A549 (cell line): ENCODE measurements around the gene PLA2G4F. TPM values are rescaled to one million over a fixed set of nuclear protein-coding genes. Genes with fewer than 3 reads are reported as not detected.

Experiments used
- ATAC-seq, 2 experiments: fragments of 200-7000 bp in 1 of 2; fragments of >200 bp in 1 of 2; cut with Nextera tagmentation in 1 of 2; cut with Tn5 transposase in 1 of 2; 3 replicates each; pipeline versions ENCODE4 v1.8.0 to v1.9.1; 2018 to 2020; ENCODE audit warnings: mild to moderate bottlenecking in 1 of 2, moderate library complexity in 1 of 2
- CTCF ChIA-PET: fragments of 300-600 bp; sonication (Branson Sonifier 250); formaldehyde crosslinking; extraction: SDS; loops from one replicate; lab custom pipeline; 2021; ENCODE audit warnings: antibody characterized with exemption, inconsistent platforms; lab: Yijun Ruan, JAX
- POLR2A ChIA-PET: fragments of 350-600 bp; formaldehyde crosslinking; extraction: SDS; loops from one replicate; lab custom pipeline; 2021; ENCODE audit warnings: antibody characterized with exemption, inconsistent platforms; lab: Yijun Ruan, JAX
- DNase-seq, 2 experiments: peaks; one replicate each; pipeline versions ENCODE4 v3.0.0 to v3.0.0-alpha.2; 2011 to 2016; ENCODE audit warnings: low read depth in 1 of 2, low spot score in 1 of 2
- FAIRE-seq: peaks from 2 replicates; lab custom pipeline; 2011; peaks lifted over from hg19 to GRCh38; lab: Jason Lieb, UNC
- H3K27ac ChIP-seq, 2 experiments: fragments of >200 bp; sonication (Bioruptor Twin); formaldehyde crosslinking; 3 replicates each; pipeline ENCODE4 v1.5.1; 2016 to 2017
- H3K4me1 ChIP-seq: fragments of >200 bp; sonication (Bioruptor Twin); formaldehyde crosslinking; 3 replicates; pipeline ENCODE4 v1.6.1; 2016
- H3K4me2 ChIP-seq: fragments of >200 bp; sonication (Bioruptor Twin); formaldehyde crosslinking; 3 replicates; pipeline ENCODE4 v1.6.1; 2016
- H3K4me3 ChIP-seq: fragments of >200 bp; sonication (Bioruptor Twin); formaldehyde crosslinking; 3 replicates; pipeline ENCODE4 v1.5.1; 2016
- H3K9me3 ChIP-seq: fragments of >200 bp; sonication (Bioruptor Twin); formaldehyde crosslinking; 3 replicates; pipeline ENCODE4 v1.6.1; 2016
- BHLHE40 ChIP-seq: IDR thresholded peaks from 2 replicates; pipeline ENCODE4 v1.6.1; 2012; ENCODE audit warnings: low read depth, low read length, inconsistent platforms
- CBX8 ChIP-seq: fragments of 200-600 bp; sonication (generic); IDR thresholded peaks from 2 replicates; pipeline ENCODE4 v1.6.1; 2016
- CHD2 ChIP-seq: fragments of 150-350 bp; IDR thresholded peaks from 2 replicates; pipeline ENCODE4 v1.6.1; 2014; ENCODE audit warnings: low read length; ENCODE audit not compliant: partially characterized antibody
- EP300 ChIP-seq, 2 experiments: fragments of >200 bp; sonication (Bioruptor Twin); formaldehyde crosslinking; IDR thresholded peaks; 2 replicates in 1 of 2; 3 replicates in 1 of 2; pipeline ENCODE4 v1.6.1; 2016 to 2017
- ESRRA ChIP-seq: fragments of 150-350 bp; IDR thresholded peaks from 2 replicates; pipeline ENCODE4 v1.6.1; 2014; ENCODE audit warnings: mild to moderate bottlenecking, low read length, borderline replicate concordance
- FOSL2 ChIP-seq, 2 experiments: fragments of 450-650 bp in 1 of 2; fragments of >200 bp in 1 of 2; sonication (Bioruptor Twin) in 1 of 2; formaldehyde crosslinking; IDR thresholded peaks; 2 replicates each; pipeline versions ENCODE4 v1.5.0 to v1.6.1; 2016 to 2020; ENCODE audit warnings: mild to moderate bottlenecking in 1 of 2, moderate library complexity in 1 of 2
- FOXS1 ChIP-seq: fragments of 250-450 bp; sonication (Bioruptor Pico); IDR thresholded peaks from 2 replicates; pipeline ENCODE4 v1.5.0; 2020; ENCODE audit warnings: mild to moderate bottlenecking, moderate library complexity
- HDAC2 ChIP-seq: fragments of 200-600 bp; sonication (generic); IDR thresholded peaks from 2 replicates; pipeline ENCODE4 v1.6.1; 2016
- JUNB ChIP-seq: fragments of >200 bp; sonication (Bioruptor Twin); formaldehyde crosslinking; IDR thresholded peaks from 2 replicates; pipeline ENCODE4 v1.6.1; 2016
- KDM1A ChIP-seq: fragments of 200-600 bp; sonication (generic); IDR thresholded peaks from 2 replicates; pipeline ENCODE4 v1.6.1; 2016; ENCODE audit warnings: low read depth, mild to moderate bottlenecking
- KDM5A ChIP-seq: fragments of 200-600 bp; sonication (generic); IDR thresholded peaks from 2 replicates; pipeline ENCODE4 v1.6.1; 2016; ENCODE audit warnings: antibody characterized with exemption, mild to moderate bottlenecking
- MAFK ChIP-seq: fragments of 450-650 bp; IDR thresholded peaks from 2 replicates; pipeline ENCODE4 v1.6.1; 2014; ENCODE audit not compliant: partially characterized antibody
- MAZ ChIP-seq: fragments of 150-350 bp; IDR thresholded peaks from 2 replicates; pipeline ENCODE4 v1.6.1; 2014; ENCODE audit warnings: antibody characterized with exemption, low read depth, low read length, borderline replicate concordance
- MYC ChIP-seq: IDR thresholded peaks from 2 replicates; pipeline ENCODE4 v1.6.1; 2012; ENCODE audit warnings: mild to moderate bottlenecking, inconsistent platforms, low read length, improper control_type of control experiment, borderline replicate concordance
- NR3C1 ChIP-seq: fragments of >200 bp; sonication (Bioruptor Twin); formaldehyde crosslinking; IDR thresholded peaks from 3 replicates; pipeline ENCODE4 v1.6.1; 2017
- RAD21 ChIP-seq, 2 experiments: fragments of >200 bp in 1 of 2; sonication (Bioruptor Twin) in 1 of 2; formaldehyde crosslinking in 1 of 2; IDR thresholded peaks in 1 of 2; conservative IDR thresholded peaks in 1 of 2; 2 replicates in 1 of 2; 3 replicates in 1 of 2; pipeline ENCODE4 v1.6.1; 2012 to 2018; ENCODE audit warnings: inconsistent platforms in 1 of 2
- RARB ChIP-seq: fragments of 250-450 bp; sonication (Bioruptor Pico); IDR thresholded peaks from 2 replicates; pipeline ENCODE4 v1.8.0; 2021; ENCODE audit warnings: mild to moderate bottlenecking, moderate library complexity
- RCOR1 ChIP-seq: fragments of 150-350 bp; IDR thresholded peaks from 2 replicates; pipeline ENCODE4 v1.6.1; 2014; ENCODE audit warnings: antibody characterized with exemption, low read length, low read depth
- RNF2 ChIP-seq: fragments of 200-600 bp; sonication (generic); IDR thresholded peaks from 2 replicates; pipeline ENCODE4 v1.6.1; 2016; ENCODE audit warnings: low read depth, mild to moderate bottlenecking, antibody characterized with exemption, moderate library complexity, borderline replicate concordance
- SREBF2 ChIP-seq: fragments of 450-650 bp; IDR thresholded peaks from 2 replicates; pipeline ENCODE4 v1.6.1; 2014; ENCODE audit warnings: mild to moderate bottlenecking, moderate library complexity
- TFCP2L1 ChIP-seq: fragments of 250-450 bp; sonication (Bioruptor Pico); IDR thresholded peaks from 2 replicates; pipeline ENCODE4 v1.5.0; 2021; ENCODE audit warnings: mild to moderate bottlenecking
- TP53 ChIP-seq: fragments of 250-450 bp; sonication (Bioruptor Pico); IDR thresholded peaks from 2 replicates; pipeline ENCODE4 v1.5.0; 2021; ENCODE audit warnings: mild to moderate bottlenecking, moderate library complexity
- WGBS: methylation state at CpG from one replicate; pipeline ENCODE4 v1.1.6; 2017; ENCODE audit errors: missing lambda C conversion rate; 5-methylcytosine and 5-hydroxymethylcytosine counted together
- polyA plus RNA-seq, 4 experiments: library from polyadenylated mRNA; depleted of rRNA in 3 of 4; stranded (reverse); fragments of >200 nt; fragmentation: RNase III in 1 of 4; extraction: RNeasy Plus Mini Kit Qiagen cat#74134 plus additional on column Dnase treatment in 1 of 4; gene quantifications; 2 replicates in 3 of 4; 3 replicates in 1 of 4; pipeline ENCODE4 v1.2.3, GENCODE V29; 2011 to 2017
- TF ChIP-seq, protein P1 (sequence below): IDR thresholded peaks from 2 replicates; pipeline ENCODE4 v1.6.1; 2012
- TF ChIP-seq, protein P2 (sequence below): fragments of 250-450 bp; sonication (Bioruptor Pico); IDR thresholded peaks from 2 replicates; pipeline ENCODE4 v1.5.0; 2020; ENCODE audit warnings: low read depth, mild to moderate bottlenecking, moderate library complexity
- TF ChIP-seq, protein P3 (sequence below): IDR thresholded peaks from 2 replicates; pipeline ENCODE4 v1.6.1; 2012
- TF ChIP-seq, protein P4 (sequence below): fragments of >200 bp; sonication (Bioruptor Twin); formaldehyde crosslinking; IDR thresholded peaks from 2 replicates; pipeline ENCODE4 v1.6.1; 2016
- TF ChIP-seq, protein P5 (sequence below): fragments of 150-350 bp; IDR thresholded peaks from 2 replicates; pipeline ENCODE4 v1.6.1; 2014; ENCODE audit warnings: low read depth, mild to moderate bottlenecking, low read length

PLA2G4F gene
- polyA plus RNA-seq, 2 of the 4 experiments (the other 2 are of a cell fraction): not detected

DNA sequence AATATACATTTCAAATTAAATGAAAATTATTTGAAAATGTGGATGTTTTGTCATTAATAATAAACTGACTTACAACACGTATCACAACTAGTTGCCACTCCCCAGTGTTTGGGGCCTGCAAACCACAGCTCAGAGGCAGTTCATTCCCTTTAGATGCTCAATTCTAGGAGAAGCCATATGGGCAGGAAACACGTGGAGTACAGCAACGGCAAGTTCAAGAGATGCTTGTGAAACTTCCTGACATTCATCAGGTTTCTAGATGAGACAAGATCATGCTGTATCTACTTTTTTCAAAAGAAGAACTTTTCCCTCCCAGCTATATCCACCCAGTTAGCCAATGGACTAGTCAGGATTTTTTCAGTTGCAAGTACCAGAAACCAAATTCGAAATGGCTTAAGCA is 44.5 kb downstream of the PLA2G4F start:
- H3K9me3 ChIP-seq: 0 out of 3 replicates have a peak, but pooled peaks cover 3% of the 10 kb centered on the region
- ATAC-seq (no peak), DNase-seq (no peak), FAIRE-seq (no peak)
- ChIA-PET POLR2A (no interaction called here), CTCF (interaction anchor here (0.6 to 2.4 kb wide), 3 partner anchors 26 to 362 kb away, joined by 3 to 8 read pairs (median 4); no protein-coding TSS in a partner anchor)
- no peak overlapping the region for H3K4me2 ChIP-seq
- H3K27ac ChIP-seq: no peak overlapping the region
- no peaks in the 10 kb centered on the region for H3K4me1 ChIP-seq
- no peak overlapping the region for H3K4me3 ChIP-seq
- TF ChIP-seq, protein P1, sequence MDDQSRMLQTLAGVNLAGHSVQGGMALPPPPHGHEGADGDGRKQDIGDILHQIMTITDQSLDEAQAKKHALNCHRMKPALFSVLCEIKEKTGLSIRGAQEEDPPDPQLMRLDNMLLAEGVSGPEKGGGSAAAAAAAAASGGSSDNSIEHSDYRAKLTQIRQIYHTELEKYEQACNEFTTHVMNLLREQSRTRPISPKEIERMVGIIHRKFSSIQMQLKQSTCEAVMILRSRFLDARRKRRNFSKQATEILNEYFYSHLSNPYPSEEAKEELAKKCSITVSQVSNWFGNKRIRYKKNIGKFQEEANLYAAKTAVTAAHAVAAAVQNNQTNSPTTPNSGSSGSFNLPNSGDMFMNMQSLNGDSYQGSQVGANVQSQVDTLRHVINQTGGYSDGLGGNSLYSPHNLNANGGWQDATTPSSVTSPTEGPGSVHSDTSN: no peak
- TF ChIP-seq MAFK: no peak
- no peak for TF ChIP-seq TFCP2L1 (CRISPR knock-in tag)
- TF ChIP-seq, protein P2, sequence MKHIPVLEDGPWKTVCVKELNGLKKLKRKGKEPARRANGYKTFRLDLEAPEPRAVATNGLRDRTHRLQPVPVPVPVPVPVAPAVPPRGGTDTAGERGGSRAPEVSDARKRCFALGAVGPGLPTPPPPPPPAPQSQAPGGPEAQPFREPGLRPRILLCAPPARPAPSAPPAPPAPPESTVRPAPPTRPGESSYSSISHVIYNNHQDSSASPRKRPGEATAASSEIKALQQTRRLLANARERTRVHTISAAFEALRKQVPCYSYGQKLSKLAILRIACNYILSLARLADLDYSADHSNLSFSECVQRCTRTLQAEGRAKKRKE (CRISPR knock-in tag): no peak
- TF ChIP-seq, protein P3, sequence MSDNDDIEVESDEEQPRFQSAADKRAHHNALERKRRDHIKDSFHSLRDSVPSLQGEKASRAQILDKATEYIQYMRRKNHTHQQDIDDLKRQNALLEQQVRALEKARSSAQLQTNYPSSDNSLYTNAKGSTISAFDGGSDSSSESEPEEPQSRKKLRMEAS: no peak
- TF ChIP-seq RARB (CRISPR knock-in tag): no peak
- no peak for TF ChIP-seq EP300 (IDR thresholded peaks at IDR 0.05)
- TF ChIP-seq CHD2: no peak
- no peak for TF ChIP-seq SREBF2
- no peak for TF ChIP-seq NR3C1
- no peak for TF ChIP-seq FOXS1 (CRISPR knock-in tag)
- 53% methylated on average over 4 of the region's 4 CpGs for WGBS

DNA sequence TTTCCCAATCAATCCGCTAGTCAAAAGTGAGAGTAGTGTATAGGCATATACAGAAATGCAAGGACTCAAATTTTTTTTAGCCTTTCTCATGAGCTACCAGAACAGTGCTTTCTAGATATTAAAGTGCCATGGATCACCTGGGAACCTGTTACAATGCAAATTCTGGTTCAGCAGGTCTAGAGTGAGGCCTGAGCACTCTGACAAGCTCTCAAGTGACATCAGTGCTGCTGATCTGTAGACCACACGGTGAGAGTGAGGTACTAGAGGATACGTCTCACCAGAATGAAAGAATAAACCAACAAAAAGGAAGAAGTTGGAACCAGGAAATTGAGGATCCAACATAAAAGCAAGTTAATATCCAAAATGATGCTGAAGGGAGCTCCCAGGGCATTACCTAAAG is 46.1 kb downstream of the PLA2G4F start:
- Histone ChIP-seq H3K9me3 (no peaks in the 10 kb centered on the region), H3K4me3 (no peak overlapping the region), H3K4me1 (no peaks in the 10 kb centered on the region), H3K27ac (no peak overlapping the region), H3K4me2 (no peak overlapping the region)
- ChIA-PET POLR2A (no interaction called here), CTCF (interaction anchor here (0.6 to 2.4 kb wide), 2 partner anchors 28 to 1533 kb away, joined by 3 to 8 read pairs; no protein-coding TSS in a partner anchor)
- no peak for DNase-seq
- FAIRE-seq: no peak
- TF ChIP-seq ESRRA (no peak), RCOR1 (no peak), JUNB (no peak), RAD21 (conservative IDR thresholded peaks at IDR 0.05 in 1 of 2, IDR thresholded peaks at IDR 0.05 in 1 of 2) (no peak), RNF2 (no peak), MAZ (no peak), TP53 (CRISPR knock-in tag) (no peak), BHLHE40 (no peak), KDM5A (no peak), NR3C1 (no peak), CBX8 (no peak), HDAC2 (no peak), KDM1A (no peak), FOSL2 (IDR thresholded peaks at IDR 0.05) (no peak), FOSL2 (CRISPR knock-in tag; IDR thresholded peaks at IDR 0.05) (no peak), TFCP2L1 (CRISPR knock-in tag) (no peak), MYC (no peak)
- TF ChIP-seq, protein P4, sequence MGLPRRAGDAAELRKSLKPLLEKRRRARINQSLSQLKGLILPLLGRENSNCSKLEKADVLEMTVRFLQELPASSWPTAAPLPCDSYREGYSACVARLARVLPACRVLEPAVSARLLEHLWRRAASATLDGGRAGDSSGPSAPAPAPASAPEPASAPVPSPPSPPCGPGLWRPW: no peak
- TF ChIP-seq, protein P5, sequence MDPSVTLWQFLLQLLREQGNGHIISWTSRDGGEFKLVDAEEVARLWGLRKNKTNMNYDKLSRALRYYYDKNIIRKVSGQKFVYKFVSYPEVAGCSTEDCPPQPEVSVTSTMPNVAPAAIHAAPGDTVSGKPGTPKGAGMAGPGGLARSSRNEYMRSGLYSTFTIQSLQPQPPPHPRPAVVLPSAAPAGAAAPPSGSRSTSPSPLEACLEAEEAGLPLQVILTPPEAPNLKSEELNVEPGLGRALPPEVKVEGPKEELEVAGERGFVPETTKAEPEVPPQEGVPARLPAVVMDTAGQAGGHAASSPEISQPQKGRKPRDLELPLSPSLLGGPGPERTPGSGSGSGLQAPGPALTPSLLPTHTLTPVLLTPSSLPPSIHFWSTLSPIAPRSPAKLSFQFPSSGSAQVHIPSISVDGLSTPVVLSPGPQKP: no peak
- no peak for ATAC-seq
- WGBS: 60% methylated on average over 3 of the region's 3 CpGs
